ENCODE measurements around the gene FLT3. TPM values are rescaled to one million over a fixed set of nuclear protein-coding genes. Genes with fewer than 3 reads are reported as not detected.

FLT3 gene
- total and polyA plus RNA-seq, 10 donors, result 1.0 to 10.1 (median 4.2) TPM

DNA sequence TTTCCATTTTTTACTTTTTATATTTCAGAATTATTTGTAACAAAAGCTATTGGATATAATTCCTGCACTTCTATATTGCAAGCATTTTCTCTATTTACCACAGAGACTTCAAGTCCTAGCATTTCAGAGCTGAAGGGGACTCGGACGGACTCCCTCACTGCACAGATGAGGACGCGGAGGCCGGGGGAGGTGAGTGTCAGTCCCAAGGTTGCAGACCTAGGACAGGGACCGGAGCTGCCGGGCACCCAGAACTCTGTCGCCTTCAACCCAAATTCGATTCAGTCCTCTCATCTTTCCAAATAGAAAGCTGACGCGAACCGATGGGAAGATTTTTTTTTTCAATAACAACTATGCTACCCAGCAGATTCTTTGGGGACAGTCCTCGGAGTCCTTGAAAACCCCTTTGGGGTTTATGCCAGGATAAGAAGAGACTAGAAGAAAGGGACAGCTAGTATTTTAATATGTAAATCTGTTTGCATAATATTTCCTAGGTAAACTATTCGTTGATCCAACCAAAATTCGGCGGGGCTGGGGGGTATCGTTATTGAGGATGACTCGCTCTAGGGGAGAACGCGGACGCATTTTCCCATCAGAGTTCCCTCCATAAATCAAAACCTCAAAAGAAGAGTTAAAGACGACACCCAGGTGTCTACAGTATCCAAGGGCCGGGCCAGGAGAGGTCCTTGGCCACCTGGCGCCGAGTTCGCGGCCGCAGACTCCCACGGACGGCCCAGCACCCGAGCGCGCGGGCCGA is 803 bp downstream of the FLT3 start:
- Histone ChIP-seq H3K27me3 (replicated peaks in 1 of 7) (peaks cover 0 to 94% (median 59%) of the 10 kb centered on the region in 7 donors), H3K27ac (peak overlapping the region in 3 of 8 donors; percentile 60 to 83 (median 64)), H3K4me3 (peak overlapping the region; percentile 35 to 83 (median 59))

DNA sequence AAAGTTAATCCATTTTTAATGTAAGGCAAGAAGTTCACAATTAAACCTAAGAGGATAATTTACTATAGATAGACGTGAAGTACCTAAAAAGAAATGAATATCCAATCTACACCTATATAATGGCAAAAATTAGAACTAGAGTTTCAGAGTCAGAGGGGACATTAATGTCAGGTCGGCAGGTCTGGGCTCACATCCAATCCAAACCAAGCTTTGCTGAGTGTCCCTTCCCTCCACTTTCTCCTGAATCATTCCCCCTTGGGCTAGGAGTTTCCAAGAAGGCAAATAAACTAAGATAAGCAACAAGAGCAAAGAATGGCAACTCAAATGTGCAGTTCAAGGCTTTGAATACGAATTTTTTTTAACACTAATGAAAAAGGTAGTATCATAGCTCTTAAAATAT is 2.9 kb downstream of the FLT3 start:
- 33 to 51% (median 42%) methylated on average over 3 of the region's 3 CpGs for WGBS, 5 donors
- Histone ChIP-seq H3K27ac (no peak overlapping the region), H3K27me3 (replicated peaks in 1 of 7) (peaks cover 0 to 81% (median 49%) of the 10 kb centered on the region in 7 donors), H3K36me3 (no peaks in the 10 kb centered on the region), H3K4me1 (peaks cover 0 to 50% (median 22%) of the 10 kb centered on the region in 6 donors), H3K4me3 (no peak overlapping the region), H3K9me3 (no peaks in the 10 kb centered on the region)
- DNase-seq, result no peak
- TF ChIP-seq POLR2A (IDR thresholded peaks at IDR 0.05) (no peak), POLR2AphosphoS5 (IDR thresholded peaks at IDR 0.05) (no peak), CTCF (IDR thresholded peaks at IDR 0.05 in 8 of 11, conservative IDR thresholded peaks at IDR 0.05 in 3 of 11) (no peak)
- intact Hi-C loops (cut with DNase I; ENCODE audit: low total_unique reads), result no loop called here

More for the DNA sequence above, 803 bp downstream of the FLT3 start:
- intact Hi-C loops (cut with DNase I; ENCODE audit: low total_unique reads), result no loop called here
- DNase-seq, result no peak
- Histone ChIP-seq H3K4me1 (peaks cover 0 to 36% (median 22%) of the 10 kb centered on the region in 6 donors), H3K36me3 (no peaks in the 10 kb centered on the region), H3K9me3 (no peaks in the 10 kb centered on the region)
- TF ChIP-seq CTCF (IDR thresholded peaks at IDR 0.05 in 8 of 11, conservative IDR thresholded peaks at IDR 0.05 in 3 of 11), result no peak
- TF ChIP-seq POLR2AphosphoS5 (IDR thresholded peaks at IDR 0.05), result no peak
- TF ChIP-seq POLR2A (IDR thresholded peaks at IDR 0.05), result no peak
- WGBS, 5 donors, result 5 to 11% (median 6%) methylated on average over 35 of the region's 35 CpGs

- peaks cover 0 to 49% (median 18%) of the 10 kb centered on the region in 7 donors for H3K27me3 ChIP-seq (replicated peaks in 1 of 7)
- H3K36me3 ChIP-seq, result no peaks in the 10 kb centered on the region
- TF ChIP-seq POLR2AphosphoS5 (IDR thresholded peaks at IDR 0.05) (no peak), CTCF (IDR thresholded peaks at IDR 0.05 in 8 of 11, conservative IDR thresholded peaks at IDR 0.05 in 3 of 11) (no peak), POLR2A (IDR thresholded peaks at IDR 0.05) (no peak)
- H3K4me3 ChIP-seq, result no peak overlapping the region
- WGBS, 5 donors, result 27 to 50% (median 41%) methylated on average over 4 of the region's 4 CpGs
- H3K4me1 ChIP-seq, result peaks cover 0 to 29% (median 2%) of the 10 kb centered on the region in 6 donors
- intact Hi-C loops (cut with DNase I; ENCODE audit: low total_unique reads), result no loop called here
- H3K9me3 ChIP-seq, result no peaks in the 10 kb centered on the region
- no peak for DNase-seq
- peak overlapping the region in 4 of 8 donors; percentile 23 to 81 (median 60) for H3K27ac ChIP-seq
Observed at GRCh38 chr13:28094306-28094705, 6.1 kb downstream of the FLT3 start.

DNA sequence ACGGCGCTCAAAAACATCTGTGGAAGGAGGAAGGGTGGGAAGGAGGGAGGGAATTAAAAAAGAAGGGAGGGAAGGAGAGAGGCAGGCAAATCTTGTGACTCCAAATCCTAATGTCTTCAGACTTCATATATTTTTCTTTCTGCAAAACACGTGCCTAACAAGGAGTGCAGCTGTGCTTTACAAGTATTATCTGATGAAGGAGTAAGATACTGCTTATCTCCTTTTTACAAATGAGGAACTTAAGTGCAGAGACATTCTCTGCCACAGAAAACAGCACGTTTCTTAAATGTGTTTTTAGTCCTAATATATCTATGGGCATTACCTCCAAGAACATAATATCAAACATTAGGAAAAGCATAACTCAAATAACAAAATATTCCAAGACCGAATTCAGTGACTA is 6.5 kb downstream of the FLT3 start:
- DNase-seq, result no peak
- TF ChIP-seq POLR2A (IDR thresholded peaks at IDR 0.05), result no peak
- no peak for TF ChIP-seq CTCF (IDR thresholded peaks at IDR 0.05 in 8 of 11, conservative IDR thresholded peaks at IDR 0.05 in 3 of 11)
- no peak for TF ChIP-seq POLR2AphosphoS5 (IDR thresholded peaks at IDR 0.05)
- peaks cover 0 to 45% (median 14%) of the 10 kb centered on the region in 7 donors for H3K27me3 ChIP-seq (replicated peaks in 1 of 7)
- H3K4me3 ChIP-seq, result no peak overlapping the region
- 10 to 29% (median 14%) methylated on average over 5 of the region's 5 CpGs for WGBS, 5 donors
- intact Hi-C loops (cut with DNase I; ENCODE audit: low total_unique reads), result no loop called here
- H3K27ac ChIP-seq, result peak overlapping the region in 5 of 8 donors; percentile 23 to 81 (median 52)
- no peaks in the 10 kb centered on the region for H3K36me3 ChIP-seq
- no peaks in the 10 kb centered on the region for H3K9me3 ChIP-seq
- H3K4me1 ChIP-seq, result peaks cover 0 to 25% (median 0%) of the 10 kb centered on the region in 6 donors
